SU-DHL-6 (cell line): ENCODE data around the gene CACNB2.

Source experiments
- H2AFZ ChIP-seq: fragments of 200-600 bp; sonication (generic); 2 replicates; pipeline ENCODE4 v1.6.1; 2014; ENCODE audit warnings: low read depth, mild to moderate bottlenecking, moderate library complexity, mixed read lengths, antibody characterized with exemption, low read length; ENCODE audit not compliant: severe bottlenecking
- H3F3A ChIP-seq: fragments of 200-600 bp; shearing (Covaris generic); 2 replicates; pipeline ENCODE4 v1.6.0; 2016; ENCODE audit warnings: antibody characterized with exemption, mild to moderate bottlenecking; ENCODE audit not compliant: insufficient read depth
- H3K27ac ChIP-seq: fragments of 200-600 bp; sonication (generic); 2 replicates; pipeline ENCODE4 v1.5.1; 2016; ENCODE audit warnings: low read depth, mild to moderate bottlenecking, low read length, moderate library complexity, mixed read lengths
- H3K27me3 ChIP-seq: fragments of 200-600 bp; sonication (generic), shearing (Covaris generic); 2 replicates; pipeline ENCODE4 v1.6.0; 2014; ENCODE audit warnings: mild to moderate bottlenecking, low read length
- H3K36me3 ChIP-seq: fragments of 200-600 bp; sonication (generic); 2 replicates; pipeline ENCODE4 v1.6.1; 2014; ENCODE audit warnings: mild to moderate bottlenecking, low read length, mixed read lengths
- H3K4me2 ChIP-seq: fragments of 300-600, 200-600 bp; shearing (Covaris generic), sonication (generic); 2 replicates; pipeline ENCODE4 v1.6.0; 2014; ENCODE audit warnings: low read length, low read depth, mild to moderate bottlenecking; ENCODE audit not compliant: poor library complexity, severe bottlenecking
- H3K4me3 ChIP-seq: fragments of 200-600 bp; sonication (generic); 2 replicates; pipeline ENCODE4 v1.5.1; 2014; ENCODE audit warnings: antibody characterized with exemption, low read length, mild to moderate bottlenecking, mixed read lengths; ENCODE audit not compliant: insufficient read depth, poor library complexity, severe bottlenecking
- H3K79me2 ChIP-seq: fragments of 200-600 bp; sonication (generic); 2 replicates; pipeline ENCODE4 v1.6.1; 2014; ENCODE audit warnings: mild to moderate bottlenecking, low read length, moderate library complexity; ENCODE audit not compliant: insufficient read depth
- H3K9ac ChIP-seq: fragments of 200-600 bp; sonication (generic); 2 replicates; pipeline ENCODE4 v1.7.0; 2014; ENCODE audit warnings: mild to moderate bottlenecking, low read length
- H3K9me2 ChIP-seq: fragments of 200-600 bp; sonication (generic); replicated peaks from 2 replicates; pipeline ENCODE4 v1.6.1; 2014; ENCODE audit warnings: low read length; ENCODE audit not compliant: insufficient read depth
- H3K9me3 ChIP-seq: fragments of 200-600 bp; sonication (generic); 2 replicates; pipeline ENCODE4 v1.6.1; 2014; ENCODE audit warnings: low read length, mixed read lengths; ENCODE audit not compliant: insufficient read depth
- H4K20me1 ChIP-seq: fragments of 200-600 bp; sonication (generic); 2 replicates; pipeline ENCODE4 v1.6.1; 2014; ENCODE audit warnings: low read depth, mild to moderate bottlenecking, antibody characterized with exemption, low read length, moderate library complexity, mixed read lengths
- CTCF ChIP-seq: fragments of 200-600 bp; sonication (generic); IDR thresholded peaks from one replicate; pipeline ENCODE4 v1.5.1; 2017; ENCODE audit warnings: antibody characterized with exemption, mild to moderate bottlenecking, low read length, moderate library complexity; ENCODE audit not compliant: insufficient read depth, poor library complexity, severe bottlenecking
- EZH2phosphoT487 ChIP-seq: fragments of 200-600 bp; sonication (generic), shearing (Covaris generic); conservative IDR thresholded peaks from 2 replicates; pipeline ENCODE4 v1.6.1; 2018; ENCODE audit warnings: mild to moderate bottlenecking, antibody characterized with exemption, low read length, moderate library complexity, mixed read lengths

CACNB2 gene

GRCh38 chr10:18436902-18437301 is 296.7 kb downstream of the CACNB2 start:
- H4K20me1 ChIP-seq = no peaks in the 10 kb centered on the region
- no peak overlapping the region for H3K4me2 ChIP-seq
- H3F3A ChIP-seq = no peaks in the 10 kb centered on the region
- H3K9me3 ChIP-seq = no peaks in the 10 kb centered on the region
- H3K4me3 ChIP-seq = no peak overlapping the region
- H2AFZ ChIP-seq = no peak overlapping the region
- H3K27me3 ChIP-seq = no peaks in the 10 kb centered on the region
- no peaks in the 10 kb centered on the region for H3K79me2 ChIP-seq
- TF ChIP-seq EZH2phosphoT487 (no peak), CTCF (no peak)
- H3K36me3 ChIP-seq = no peaks in the 10 kb centered on the region
- no peak overlapping the region for H3K9ac ChIP-seq
- no peaks in the 10 kb centered on the region for H3K9me2 ChIP-seq
- no peak overlapping the region for H3K27ac ChIP-seq

DNA sequence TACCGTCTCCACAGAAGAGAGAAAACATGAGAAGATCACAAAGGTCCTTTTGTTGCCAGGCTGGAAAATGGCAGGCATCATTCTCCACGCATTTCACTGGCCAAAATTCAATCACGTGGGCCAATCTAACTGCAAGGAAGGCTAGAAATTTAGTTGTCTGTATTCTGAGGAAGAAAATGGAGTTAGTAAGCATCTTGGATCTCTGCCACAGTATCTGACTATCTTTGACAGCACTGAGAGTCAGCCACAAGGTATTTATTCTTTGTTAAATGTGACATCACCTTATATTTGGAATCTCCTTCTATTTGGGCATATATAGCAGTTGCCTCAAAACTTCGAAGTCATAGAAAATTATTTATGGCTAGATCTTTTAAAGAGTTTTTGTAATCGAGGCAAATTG is 297.3 kb downstream of the CACNB2 start:
- H3K27ac ChIP-seq = no peak overlapping the region
- H3K4me3 ChIP-seq = no peak overlapping the region
- H2AFZ ChIP-seq = no peak overlapping the region
- no peaks in the 10 kb centered on the region for H3K36me3 ChIP-seq
- no peaks in the 10 kb centered on the region for H4K20me1 ChIP-seq
- H3K4me2 ChIP-seq = no peak overlapping the region
- H3K9me2 ChIP-seq = no peaks in the 10 kb centered on the region
- no peaks in the 10 kb centered on the region for H3K9me3 ChIP-seq
- H3F3A ChIP-seq = no peaks in the 10 kb centered on the region
- no peak overlapping the region for H3K9ac ChIP-seq
- no peaks in the 10 kb centered on the region for H3K79me2 ChIP-seq
- TF ChIP-seq EZH2phosphoT487 (no peak), CTCF (no peak)
- H3K27me3 ChIP-seq = no peaks in the 10 kb centered on the region

- Histone ChIP-seq H4K20me1 (no peaks in the 10 kb centered on the region), H2AFZ (no peak overlapping the region), H3K36me3 (no peaks in the 10 kb centered on the region), H3K79me2 (no peaks in the 10 kb centered on the region), H3K9me3 (no peaks in the 10 kb centered on the region), H3K4me3 (no peak overlapping the region), H3K4me2 (no peak overlapping the region), H3F3A (no peaks in the 10 kb centered on the region), H3K27ac (no peak overlapping the region), H3K9ac (no peak overlapping the region), H3K9me2 (no peaks in the 10 kb centered on the region), H3K27me3 (no peaks in the 10 kb centered on the region)
- no peak for TF ChIP-seq CTCF
- TF ChIP-seq EZH2phosphoT487 = no peak
These were observed 298.3 kb downstream of the CACNB2 start for GRCh38 chr10:18438361-18439126.
